Measurements from ENCODE around the gene IKZF2. TPM values are rescaled to one million over a fixed set of nuclear protein-coding genes. Genes with fewer than 3 reads are reported as not detected.

Gene IKZF2
- total and polyA plus RNA-seq, 10 of the 15 experiments (the other 5 are each of a cell fraction or from before 2014, with no cell fraction given), result 15.2 to 266 (median 87.2) TPM

DNA sequence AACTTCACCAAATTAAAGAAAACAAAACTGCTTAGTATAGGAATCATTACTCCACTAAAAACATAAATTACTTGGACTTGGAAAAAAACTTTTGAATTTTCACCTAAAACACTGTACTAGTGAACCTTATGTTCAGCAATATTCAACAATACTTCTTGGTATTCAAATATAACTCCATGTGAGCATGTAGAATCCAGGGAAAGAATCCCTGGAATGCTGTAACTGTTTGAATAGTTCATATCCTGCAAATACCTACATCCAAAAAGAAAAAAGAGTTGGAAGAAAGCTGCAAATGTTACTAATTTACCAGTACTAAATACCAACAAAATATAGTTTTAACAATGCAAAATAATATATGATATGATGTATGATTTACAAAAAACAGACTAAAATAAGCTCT, 65.4 kb downstream of the IKZF2 start (continued):
- TF ChIP-seq, protein P1, sequence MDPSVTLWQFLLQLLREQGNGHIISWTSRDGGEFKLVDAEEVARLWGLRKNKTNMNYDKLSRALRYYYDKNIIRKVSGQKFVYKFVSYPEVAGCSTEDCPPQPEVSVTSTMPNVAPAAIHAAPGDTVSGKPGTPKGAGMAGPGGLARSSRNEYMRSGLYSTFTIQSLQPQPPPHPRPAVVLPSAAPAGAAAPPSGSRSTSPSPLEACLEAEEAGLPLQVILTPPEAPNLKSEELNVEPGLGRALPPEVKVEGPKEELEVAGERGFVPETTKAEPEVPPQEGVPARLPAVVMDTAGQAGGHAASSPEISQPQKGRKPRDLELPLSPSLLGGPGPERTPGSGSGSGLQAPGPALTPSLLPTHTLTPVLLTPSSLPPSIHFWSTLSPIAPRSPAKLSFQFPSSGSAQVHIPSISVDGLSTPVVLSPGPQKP (IDR thresholded peaks at IDR 0.05; ENCODE audit: low read depth, low read length), result no peak
- TF ChIP-seq, protein P2, sequence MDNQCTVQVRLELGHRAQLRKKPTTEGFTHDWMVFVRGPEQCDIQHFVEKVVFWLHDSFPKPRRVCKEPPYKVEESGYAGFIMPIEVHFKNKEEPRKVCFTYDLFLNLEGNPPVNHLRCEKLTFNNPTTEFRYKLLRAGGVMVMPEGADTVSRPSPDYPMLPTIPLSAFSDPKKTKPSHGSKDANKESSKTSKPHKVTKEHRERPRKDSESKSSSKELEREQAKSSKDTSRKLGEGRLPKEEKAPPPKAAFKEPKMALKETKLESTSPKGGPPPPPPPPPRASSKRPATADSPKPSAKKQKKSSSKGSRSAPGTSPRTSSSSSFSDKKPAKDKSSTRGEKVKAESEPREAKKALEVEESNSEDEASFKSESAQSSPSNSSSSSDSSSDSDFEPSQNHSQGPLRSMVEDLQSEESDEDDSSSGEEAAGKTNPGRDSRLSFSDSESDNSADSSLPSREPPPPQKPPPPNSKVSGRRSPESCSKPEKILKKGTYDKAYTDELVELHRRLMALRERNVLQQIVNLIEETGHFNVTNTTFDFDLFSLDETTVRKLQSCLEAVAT (IDR thresholded peaks at IDR 0.05), result no peak
- no peak for TF ChIP-seq TCF7 (IDR thresholded peaks at IDR 0.05; ENCODE audit: borderline replicate concordance)
- no peak for TF ChIP-seq IKZF2 (IDR thresholded peaks at IDR 0.05)
- TF ChIP-seq HCFC1 (IDR thresholded peaks at IDR 0.05; ENCODE audit: low read length), result no peak
- no peak for TF ChIP-seq SPI1 (IDR thresholded peaks at IDR 0.05; ENCODE audit: borderline replicate concordance, insufficient read depth, low read depth, low read length)
- TF ChIP-seq EZH2 (IDR thresholded peaks at IDR 0.05; ENCODE audit: borderline replicate concordance, control insufficient read depth, low read depth, low read length), result no peak

- ChIA-PET SMC1A (ENCODE audit: uncharacterized antibody, unreplicated experiment) (interaction anchor here (0.9 to 1.0 kb wide), 4 partner anchors 8 to 14 kb away, joined by 3 to 4 read pairs (median 4); no protein-coding TSS in a partner anchor), CTCF (interaction anchor here (1.0 kb wide), 1 partner anchor 308 kb away, joined by 3 read pairs; no protein-coding TSS in a partner anchor), RAD21 (ENCODE audit: unreplicated experiment) (no interaction called here), POLR2A (no interaction called here)
- Histone ChIP-seq H3K4me3 (no peak overlapping the region), H3K4me2 (ENCODE audit: control insufficient read depth, insufficient read depth) (no peak overlapping the region), H2AFZ (ENCODE audit: control insufficient read depth, low read depth, low read length) (no peak overlapping the region), H3K27me3 (replicated peaks in 1 of 2; ENCODE audit: control insufficient read depth in 2 of 2, insufficient read depth in 2 of 2, low read length in 1 of 2) (no peaks in the 10 kb centered on the region), H3K27ac (ENCODE audit: control insufficient read depth, insufficient read depth) (no peak overlapping the region), H3K36me3 (ENCODE audit: control insufficient read depth in 2 of 2, insufficient read depth in 2 of 2, low read length in 1 of 2) (peaks cover 5 to 44% of the 10 kb centered on the region in 2 experiments), H3K9me3 (replicated peaks; ENCODE audit: control insufficient read depth, insufficient read depth, low read length) (peaks cover 8% of the 10 kb centered on the region), H4K20me1 (ENCODE audit: control insufficient read depth, insufficient read depth) (no peaks in the 10 kb centered on the region), H3K4me1 (ENCODE audit: control insufficient read depth, insufficient read depth, low read length) (0 out of 2 replicates have a peak, but pooled peaks cover 7% of the 10 kb centered on the region), H3K9ac (ENCODE audit: control insufficient read depth, insufficient read depth, low read length) (no peak overlapping the region), H3K79me2 (ENCODE audit: control insufficient read depth, insufficient read depth, low read length) (peaks cover 70% of the 10 kb centered on the region)
- DNase-seq (ENCODE audit: low read depth, low spot score) (no peak), FAIRE-seq (no peak), ATAC-seq (no peak)
- in situ Hi-C loops (cut with MboI) (no loop called here), intact Hi-C loops (cut with micrococcal nuclease; ENCODE audit: unreplicated experiment) (no loop called here)
- WGBS (ENCODE audit: insufficient coverage, insufficient replicate concordance, low lambda C conversion rate, missing lambda C conversion rate), result 99% methylated on average over 4 of the region's 4 CpGs
- TF ChIP-seq NRF1 (conservative IDR thresholded peaks at IDR 0.05; ENCODE audit: low read depth, low read length) (no peak), BACH1 (IDR thresholded peaks at IDR 0.05; ENCODE audit: borderline replicate concordance) (no peak), IKZF1 (conservative IDR thresholded peaks at IDR 0.05) (no peak)
- no TSS peak for BruUV-seq (replicated peaks)
Measured at GRCh38 chr2:213085538-213085937, 65.9 kb downstream of the IKZF2 start.

Measured in GM12878 (cell line).